ENCODE results near the gene VPS37D.

GRCh38 chr7:73668103-73668885 is 663 bp downstream of the VPS37D start:
- TF ChIP-seq CTCF (IDR thresholded peaks at IDR 0.05; ENCODE audit: low read length): no peak
- no peak for TF ChIP-seq EZH2phosphoT487 (IDR thresholded peaks at IDR 0.05; ENCODE audit: low read length)
- TF ChIP-seq EZH2 (optimal IDR thresholded peaks at IDR 0.05; ENCODE audit: low read depth, low read length): no peak
